ENCODE data around the gene C10orf67.
"Not testable (repeated sequence)": the region's sequence is repeated elsewhere in the genome, so short reads cannot be mapped to it uniquely, and the experiment has no call there.

Gene C10orf67

DNA sequence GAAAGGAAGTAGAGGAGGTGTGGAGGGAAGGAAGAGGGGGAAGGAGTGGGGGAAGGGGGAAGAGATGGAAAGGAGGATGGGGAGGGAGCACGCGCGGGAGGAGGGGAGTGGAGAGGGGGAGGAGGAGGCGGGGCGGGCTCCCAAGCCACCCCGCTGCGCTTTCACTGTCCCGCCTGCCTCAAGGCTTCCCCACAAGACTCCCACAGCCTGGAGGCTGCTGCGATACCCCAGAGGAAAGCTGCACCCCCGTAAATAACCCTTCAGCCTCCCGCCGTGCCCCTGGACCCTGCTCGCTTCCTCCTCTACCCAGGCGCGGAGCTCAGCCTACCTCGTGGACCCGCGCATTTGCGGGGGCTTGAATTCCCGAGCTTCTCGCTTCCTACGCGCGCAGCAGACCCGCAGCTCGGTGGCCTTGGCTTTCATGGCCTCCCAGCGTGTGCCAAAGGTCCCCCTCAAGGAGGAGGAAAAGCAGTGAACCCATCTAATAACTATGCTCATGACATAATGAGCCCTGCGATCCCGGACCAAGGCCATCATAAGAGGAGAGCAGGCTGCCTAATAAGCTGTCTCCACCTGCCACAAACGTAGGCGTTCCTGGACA lies at the start of gene C10orf67:
C10orf67 (minus strand) TSS at position 557 of the 601 bp plus-strand sequence; CDS start at position 534, 23 bp downstream.
- DNase-seq (ENCODE audit: low spot score) = no peak

DNA sequence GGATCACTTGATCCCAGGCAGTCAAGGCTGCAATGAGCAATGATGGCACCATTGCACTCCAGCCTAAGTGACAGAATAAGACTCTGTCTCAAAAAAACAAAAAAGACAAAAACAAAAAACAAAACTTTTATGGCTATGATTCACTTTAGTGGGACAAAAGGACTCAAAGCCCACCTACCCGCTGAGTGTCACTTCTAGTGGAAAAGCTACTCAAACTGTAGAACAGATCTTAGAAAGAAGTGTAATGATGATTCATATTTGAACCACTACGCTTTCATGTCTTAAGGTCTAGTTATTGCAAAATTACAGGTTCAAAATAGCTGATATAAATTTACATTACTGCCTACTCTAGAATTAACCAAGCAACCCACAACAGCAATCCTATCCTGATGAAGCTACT lies 47.2 kb upstream of the C10orf67 start:
- DNase-seq (ENCODE audit: low spot score) = no peak

DNA sequence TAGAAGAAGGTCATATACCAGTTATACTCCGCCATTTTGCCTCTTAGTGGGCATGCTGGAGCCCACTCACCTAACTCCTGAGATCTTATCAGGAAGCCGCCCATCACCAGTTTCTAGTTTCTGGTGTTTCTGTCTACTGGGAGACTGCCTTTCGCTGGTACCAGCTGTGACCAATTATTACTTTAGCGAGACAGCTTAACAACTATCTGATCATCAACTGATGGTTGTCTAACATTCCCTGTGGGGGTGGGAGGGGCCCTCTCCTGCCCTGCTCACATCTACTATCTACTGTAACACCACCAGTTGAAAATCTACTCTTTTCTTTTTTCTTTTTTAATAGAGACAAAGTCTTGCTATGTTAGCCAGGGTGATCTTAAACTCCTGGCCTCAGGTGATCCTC lies 46.2 kb upstream of the C10orf67 start:
- no peak for DNase-seq (ENCODE audit: low spot score)

DNA sequence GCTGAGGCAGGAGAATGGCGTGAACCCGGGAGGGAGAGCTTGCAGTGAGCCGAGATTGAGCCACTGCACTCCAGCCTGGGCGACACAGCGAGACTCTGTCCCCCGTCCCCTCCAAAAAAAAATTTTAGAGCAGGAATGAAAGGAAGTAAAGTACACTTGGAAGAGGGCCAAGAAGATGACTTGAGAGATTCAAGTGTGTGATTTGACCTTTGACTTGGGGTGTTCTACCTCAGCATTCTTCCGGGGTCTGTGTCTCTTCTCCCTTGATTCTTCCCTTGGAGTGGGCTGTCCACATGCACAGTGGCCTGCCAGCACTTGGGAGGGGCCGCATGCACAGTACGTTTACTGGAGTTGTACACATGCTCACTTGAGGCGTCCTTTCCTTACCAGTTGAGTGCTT lies 45.8 kb upstream of the C10orf67 start:
- not testable (repeated sequence) for DNase-seq (ENCODE audit: low spot score)

DNA sequence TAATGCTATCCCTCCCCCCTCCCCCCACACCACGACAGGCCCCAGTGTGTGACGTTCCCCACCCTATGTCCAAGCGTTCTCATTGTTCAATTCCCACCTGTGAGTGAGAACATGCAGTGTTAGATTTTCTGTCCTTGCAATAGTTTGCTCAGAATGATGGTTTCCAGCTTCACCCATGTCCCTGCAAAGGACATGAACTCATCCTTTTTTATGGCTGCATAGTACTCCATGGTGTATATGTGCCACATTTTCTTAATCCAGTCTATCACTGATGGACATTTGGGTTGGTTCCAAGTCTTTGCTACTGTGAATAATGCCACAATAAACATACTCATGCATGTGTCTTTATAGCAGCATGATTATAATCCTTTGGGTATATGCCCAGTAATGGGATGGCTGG lies 42.9 kb upstream of the C10orf67 start:
- not testable (repeated sequence) for DNase-seq (ENCODE audit: low spot score)

DNA sequence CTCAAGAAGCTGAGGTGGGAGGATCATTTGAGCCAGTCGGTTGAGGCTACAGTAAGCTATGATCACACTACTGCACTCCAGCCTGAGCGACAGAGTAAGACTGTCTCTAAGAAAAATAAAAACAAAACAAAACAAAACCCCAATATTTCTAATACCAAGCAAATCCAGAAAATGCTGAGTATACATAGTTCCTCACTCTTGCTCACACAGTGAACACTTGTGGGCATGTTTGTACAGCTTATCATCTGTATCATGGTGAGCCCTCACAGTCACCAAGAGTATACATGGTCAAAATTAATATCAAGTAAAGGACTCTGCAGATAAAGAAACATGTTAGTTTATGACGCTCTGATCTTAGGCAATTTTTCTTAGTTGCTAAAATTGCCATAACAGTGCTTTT lies 41.5 kb upstream of the C10orf67 start:
- DNase-seq (ENCODE audit: low spot score) = no peak

DNA sequence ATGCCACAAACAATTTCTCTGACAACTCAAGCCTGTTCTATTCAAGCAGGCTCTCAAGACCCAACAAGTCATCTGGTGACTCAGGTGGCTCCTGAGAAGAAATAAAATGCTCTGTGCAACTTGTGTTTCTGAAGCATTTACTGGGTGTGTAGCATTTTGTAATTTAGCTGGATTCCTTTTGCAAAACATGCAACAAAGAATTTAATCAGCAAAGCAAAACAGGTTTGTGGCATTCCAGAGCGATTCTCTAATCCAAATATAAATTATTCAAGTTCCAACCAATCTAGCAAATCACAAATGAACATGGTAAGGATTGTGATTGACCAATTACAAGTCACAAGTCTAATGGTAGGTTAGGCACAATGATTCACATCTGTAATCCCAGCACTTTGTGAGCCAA lies 39.8 kb upstream of the C10orf67 start:
- DNase-seq (ENCODE audit: low spot score) = no peak

DNA sequence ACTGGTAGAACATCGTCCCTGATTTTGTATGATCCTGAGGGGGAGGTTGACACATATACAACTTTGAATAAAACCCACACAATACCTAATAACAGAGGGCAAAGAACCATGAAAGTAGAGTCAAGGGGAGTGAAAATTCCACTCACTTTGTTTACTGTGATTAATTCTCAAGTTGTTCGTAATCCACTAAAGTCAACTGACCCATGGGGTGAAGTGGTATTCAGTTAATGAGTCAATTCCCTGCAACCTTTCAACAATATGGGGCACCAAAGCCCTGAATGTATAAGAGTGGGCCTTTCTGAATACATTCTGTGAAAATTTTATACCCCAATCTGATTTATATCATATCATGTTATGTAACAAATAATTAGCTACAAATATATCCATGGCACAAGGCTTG lies 39.0 kb upstream of the C10orf67 start:
- no peak for DNase-seq (ENCODE audit: low spot score)

DNA sequence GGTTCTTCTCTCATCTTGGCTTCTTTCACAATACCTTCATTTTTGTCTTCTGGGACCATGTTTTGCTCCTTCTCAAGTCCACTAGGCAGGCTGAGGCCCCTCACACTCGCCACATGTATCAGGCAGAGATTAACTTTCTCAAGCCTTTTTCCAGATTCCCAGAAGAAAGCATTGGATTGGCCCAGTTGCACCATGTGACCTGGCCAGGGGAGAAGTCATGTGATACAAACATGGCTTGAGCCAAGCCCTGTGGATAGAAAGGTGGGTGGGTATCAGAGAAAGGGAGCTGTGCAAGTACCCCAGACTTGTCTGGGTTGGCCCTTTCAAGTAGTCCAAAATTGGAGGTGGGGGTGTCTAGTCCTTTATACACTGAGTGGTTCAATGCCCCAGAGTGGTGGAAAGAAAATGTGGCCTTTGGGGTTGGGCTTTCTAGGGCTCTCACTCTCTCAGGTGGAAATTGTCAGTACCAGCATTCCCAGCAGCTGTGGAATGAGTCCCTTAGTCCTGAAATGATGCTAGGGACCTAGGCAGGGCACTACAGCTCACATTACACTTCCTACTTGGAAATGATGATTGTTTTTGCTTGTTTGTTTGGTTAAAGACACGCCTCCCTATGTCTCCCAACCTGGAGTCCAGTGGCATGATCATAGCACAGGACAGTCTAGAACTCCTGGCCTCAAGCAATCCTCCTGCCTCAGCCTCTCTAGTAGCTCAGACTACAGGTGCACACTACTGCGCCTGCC lies 36.9 kb upstream of the C10orf67 start:
- DNase-seq (ENCODE audit: low spot score) = no peak

DNA sequence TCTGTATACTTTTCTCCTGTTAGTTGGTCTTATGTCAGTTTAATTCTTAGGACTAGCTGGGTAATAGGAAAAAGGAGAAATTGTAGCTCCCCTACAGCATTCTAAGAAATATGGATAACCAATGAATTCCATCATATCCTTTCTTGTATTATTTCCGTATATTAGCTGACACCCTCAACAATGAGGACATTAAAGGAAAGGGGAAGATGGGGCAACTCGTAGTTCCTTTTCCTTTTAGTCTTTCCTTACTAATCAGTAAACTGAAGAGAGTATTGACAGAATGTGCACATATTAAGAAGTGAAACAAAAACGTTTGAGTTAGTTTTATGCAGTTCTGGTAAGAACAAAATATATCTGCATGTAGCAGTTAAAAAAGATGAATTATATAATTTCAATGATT lies 35.1 kb upstream of the C10orf67 start:
- DNase-seq (ENCODE audit: low spot score) = no peak

DNA sequence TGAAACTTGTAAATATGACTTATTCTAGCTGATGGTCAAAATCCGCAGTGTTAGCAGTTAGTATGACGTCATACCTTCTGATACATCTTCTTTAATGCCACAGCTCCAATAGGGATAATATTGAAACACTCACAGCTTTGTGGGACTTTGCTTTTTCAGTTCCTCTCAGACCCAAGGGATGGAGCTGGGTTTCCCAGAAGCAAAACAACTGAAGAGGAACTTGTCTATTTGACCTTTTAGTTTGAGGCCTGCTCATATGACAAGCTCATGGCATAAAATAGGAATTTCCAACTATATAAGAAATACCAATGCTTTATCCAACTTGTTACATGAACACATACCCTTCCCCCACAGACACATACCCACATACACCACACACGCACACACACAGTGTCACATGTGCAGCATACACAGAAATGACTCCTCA lies 31.6 kb upstream of the C10orf67 start:
- DNase-seq (ENCODE audit: low spot score) = no peak

DNA sequence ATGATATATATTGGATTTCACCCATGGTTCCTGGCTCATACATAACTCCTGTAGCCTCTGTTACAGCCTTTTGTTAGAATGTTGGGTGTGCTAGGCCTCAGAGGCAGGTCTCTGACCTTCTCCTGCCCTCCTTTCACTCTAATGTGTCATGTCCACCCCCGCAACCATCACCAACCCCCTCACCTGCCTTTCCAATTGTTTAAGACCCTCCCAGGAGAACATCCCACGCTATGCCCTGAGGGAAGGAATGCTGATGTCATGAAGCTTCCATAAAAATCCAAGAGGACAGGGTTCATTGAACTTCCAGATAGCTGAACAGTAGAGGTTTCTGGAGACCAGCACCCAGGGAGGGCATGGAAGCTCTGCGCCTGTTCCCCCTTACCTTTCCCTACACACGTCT lies 30.8 kb upstream of the C10orf67 start:
- no peak for DNase-seq (ENCODE audit: low spot score)

DNA sequence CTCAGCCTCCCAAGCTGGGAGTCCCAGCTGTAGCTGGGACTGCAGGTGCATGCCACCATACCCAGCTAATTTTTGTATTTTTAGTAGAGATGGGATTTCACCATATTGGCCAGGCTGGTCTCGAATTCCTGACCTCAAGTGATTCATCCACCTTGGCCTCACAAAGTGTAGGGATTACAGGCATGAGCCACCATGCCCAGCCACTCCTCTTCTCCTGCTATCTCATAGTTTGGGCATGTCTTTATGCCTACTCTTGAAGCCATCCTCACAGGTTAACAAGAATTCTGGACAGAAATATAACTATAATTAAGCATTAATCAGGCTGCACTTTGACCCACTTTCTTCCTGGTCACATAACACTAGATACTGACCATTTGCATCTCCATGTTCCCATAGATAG lies 28.6 kb upstream of the C10orf67 start:
- DNase-seq (ENCODE audit: low spot score) = no peak

DNA sequence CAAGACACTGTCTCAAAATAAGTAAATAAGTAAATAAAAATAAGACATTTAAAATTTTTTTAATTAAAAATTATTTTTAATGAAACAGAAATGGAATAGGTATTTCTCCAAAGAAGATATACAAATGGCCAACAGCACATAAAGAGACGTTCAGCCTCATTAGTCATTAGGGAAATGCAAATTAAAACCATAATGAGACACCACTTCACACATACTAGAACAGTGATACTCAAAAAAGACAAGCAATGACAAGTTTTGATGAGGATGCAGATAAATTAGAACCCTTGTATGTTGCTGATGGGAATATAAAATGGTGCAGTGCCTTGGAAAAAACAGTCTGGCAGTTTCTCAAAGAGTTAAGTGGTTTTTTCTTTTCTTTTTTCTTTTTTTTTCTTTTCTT lies 26.5 kb upstream of the C10orf67 start:
- no peak for DNase-seq (ENCODE audit: low spot score)

DNA sequence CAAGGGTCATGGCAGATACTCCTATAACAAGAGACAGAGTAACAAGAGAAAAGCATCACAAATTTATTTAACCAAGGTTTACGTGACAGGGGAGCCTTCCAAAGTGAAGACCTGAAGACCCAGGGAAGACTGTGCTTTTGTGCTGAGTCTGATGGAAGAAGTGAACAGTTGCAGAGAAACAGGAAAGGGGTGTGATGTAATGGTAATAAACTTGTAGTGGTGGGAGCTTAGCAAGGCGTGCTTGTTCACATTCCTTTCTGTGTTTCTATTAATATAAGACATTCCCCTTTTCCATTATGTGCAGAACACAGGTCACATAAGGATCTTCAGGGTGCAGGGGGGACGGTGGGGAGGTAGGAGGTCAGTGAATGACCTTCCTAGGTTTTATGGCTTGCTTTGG lies 25.5 kb upstream of the C10orf67 start:
- DNase-seq (ENCODE audit: low spot score) = no peak

DNA sequence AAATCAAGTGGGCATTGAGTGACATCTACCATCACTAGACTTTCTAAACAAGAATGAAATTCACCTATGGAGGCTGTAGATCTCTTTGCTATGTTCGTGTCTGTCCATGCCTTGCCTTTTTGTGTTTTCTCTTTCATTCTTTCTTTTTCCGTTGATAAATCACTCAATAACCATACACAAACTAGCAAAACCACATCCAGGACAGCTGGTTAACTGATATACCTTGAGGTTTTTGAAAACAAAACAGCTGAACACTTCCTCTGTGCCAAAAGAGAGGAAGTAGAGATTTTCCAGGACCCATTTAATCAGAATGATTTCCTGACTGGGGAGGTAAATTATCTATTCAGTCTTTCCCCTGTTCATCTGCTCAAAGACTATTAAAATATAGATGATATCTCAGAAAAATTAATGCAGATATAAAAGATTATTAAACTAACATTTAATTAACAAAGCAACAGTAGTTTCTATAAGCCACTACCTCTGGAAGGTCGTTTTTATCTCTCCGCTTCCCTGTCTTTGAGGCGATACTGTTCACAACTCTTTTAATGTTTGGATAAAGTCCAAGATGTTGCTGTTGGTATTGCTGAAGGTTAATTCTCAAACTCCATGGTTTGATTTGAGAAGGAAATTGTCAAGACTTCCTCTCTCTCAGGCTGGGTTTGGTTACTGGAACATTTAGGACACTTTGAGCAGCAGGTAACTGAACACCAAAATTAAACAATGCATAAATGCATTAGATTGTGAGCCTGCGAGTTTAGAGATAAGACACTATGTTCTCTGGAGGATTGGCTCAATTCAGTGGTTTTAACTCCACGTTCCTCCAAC lies 24.4 kb upstream of the C10orf67 start:
- DNase-seq (ENCODE audit: low spot score) = no peak

DNA sequence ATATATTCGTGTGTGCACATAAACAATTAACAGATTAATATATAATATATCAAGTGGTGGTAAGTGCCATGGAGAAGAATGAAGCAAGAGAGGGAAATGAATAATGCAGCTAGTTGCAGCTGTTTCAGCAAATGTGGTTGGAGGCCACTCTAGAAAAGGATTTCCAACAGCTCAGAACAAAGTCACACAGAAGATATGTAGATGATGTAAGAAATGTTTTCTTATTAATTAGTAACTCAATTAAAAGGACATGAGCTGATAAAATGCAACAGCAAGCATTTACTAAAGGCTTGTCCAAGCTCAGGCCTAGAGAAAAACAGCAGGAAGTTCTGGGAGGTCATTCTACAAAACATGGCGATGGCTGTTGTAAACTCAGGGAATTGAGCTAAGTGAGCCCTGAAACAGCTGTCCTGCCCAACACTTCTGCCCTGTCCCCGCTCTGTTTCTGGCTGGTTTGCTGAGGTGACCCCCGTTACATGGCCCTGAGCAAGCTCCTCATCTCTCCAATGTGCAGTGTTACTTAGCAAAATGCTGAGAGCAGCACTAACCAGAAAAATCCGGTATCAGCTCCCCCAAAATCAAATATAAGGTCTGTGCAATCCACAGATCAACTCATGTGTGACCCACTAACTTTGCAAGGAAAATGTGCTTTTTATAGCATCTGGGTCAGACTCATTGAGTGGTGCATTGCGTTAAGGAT lies 23.4 kb upstream of the C10orf67 start:
- no peak for DNase-seq (ENCODE audit: low spot score)

DNA sequence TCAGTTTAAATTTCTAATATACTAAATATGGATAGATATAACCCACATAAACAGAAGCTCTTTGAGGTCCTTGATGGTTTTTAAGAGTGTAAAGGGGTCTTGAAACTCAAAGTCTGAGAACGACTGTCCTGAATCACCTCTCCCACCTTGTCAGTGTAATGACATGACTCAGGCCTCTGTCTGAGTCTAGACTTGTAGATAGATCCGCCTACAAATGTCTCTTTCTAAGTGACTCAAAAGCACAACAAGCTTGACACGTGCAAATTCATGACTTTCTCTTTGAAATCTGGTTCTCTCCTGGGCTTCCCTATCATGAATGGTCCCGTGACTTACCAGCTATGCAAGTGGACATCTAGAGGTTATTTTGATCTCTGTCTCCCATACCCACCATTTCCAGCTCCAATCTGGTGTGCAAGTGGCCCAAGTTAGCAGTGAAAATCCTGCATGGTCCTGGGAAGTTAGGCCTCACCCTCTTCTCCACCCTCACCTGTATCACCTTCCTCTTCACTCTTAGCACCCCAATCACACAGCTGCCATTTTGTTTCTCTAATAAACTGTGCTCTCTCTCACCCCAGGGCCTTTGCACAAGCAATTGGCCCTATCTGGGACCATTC lies 20.9 kb upstream of the C10orf67 start:
- DNase-seq (ENCODE audit: low spot score) = not testable (repeated sequence)

DNA sequence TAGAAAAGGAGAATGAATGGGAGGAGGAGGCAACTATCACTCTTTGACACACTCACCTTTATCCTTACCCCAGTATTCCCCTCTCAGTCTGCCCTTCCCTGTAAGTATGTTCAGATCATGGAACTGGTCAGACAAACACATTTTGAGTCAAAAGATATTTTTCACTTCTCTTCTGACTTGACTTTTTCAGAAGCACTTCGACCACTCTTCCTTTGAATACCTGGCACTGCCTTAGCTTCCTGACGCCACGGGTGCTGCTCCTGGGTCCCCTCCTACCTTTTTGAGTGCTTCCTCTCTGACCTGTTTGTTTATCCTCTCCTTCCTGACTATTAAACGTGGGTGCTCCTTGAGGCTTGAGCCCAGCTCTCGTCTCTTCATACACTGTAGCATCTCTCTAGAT lies 19.8 kb upstream of the C10orf67 start:
- DNase-seq (ENCODE audit: low spot score) = no peak

DNA sequence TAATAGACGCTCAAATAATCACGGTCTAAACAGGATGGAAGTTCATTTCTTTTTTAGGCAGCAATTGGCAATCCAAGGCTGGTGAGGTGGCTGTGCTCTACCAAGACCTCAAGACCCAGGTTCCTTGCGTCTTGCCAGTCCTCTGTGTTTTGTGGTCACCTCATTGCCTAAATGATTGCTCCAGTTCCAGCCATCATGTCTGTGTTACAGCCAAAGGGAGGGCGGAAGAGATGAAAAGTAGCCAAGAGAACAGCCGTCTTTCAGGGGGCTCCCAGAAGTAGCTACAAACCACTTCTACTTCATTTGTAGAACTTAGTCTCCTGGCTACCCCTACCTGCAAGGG lies 19.2 kb upstream of the C10orf67 start:
- DNase-seq (ENCODE audit: low spot score) = no peak

DNA sequence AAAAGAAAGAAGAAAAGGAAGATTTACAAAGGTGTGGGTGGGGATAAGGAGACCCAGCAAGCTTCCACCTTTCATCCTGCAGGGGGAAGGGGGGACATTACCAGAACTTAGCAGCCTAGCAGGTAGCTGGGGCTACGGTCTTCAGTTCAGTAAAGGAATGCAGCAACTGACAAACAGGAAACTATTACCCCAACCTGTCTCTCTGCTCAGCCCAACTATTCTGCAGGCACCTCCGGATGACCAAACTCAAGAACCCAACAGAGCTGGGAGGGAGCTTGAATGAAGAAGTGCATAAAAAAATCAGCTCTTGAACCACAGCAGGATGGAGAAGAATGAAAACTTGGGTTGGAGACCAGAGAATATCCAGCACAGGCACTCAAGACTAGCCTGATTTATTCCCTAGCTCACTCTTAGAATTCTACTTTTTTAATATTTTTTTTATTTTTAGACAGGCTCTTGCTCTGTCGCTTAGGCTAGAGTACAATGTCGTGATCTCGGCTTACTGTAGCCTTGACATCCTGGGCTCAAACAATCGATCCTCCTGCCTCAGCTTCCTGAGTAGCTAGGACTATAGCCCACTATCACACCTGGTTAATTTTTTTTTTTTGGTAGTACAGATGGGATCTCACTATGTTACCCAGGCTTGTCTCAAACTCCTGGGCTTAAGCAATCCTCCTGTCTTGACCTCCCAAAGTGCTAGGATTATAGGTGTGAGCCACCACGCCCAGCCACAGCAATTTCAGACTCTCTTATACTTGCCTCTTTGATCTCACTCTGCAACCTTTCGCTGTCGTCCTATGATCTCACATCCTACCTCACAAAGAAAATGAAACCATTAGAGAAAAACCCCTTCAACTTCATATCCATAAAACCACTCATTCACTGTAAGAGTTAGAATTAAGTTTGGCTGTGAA lies 18.5 kb upstream of the C10orf67 start:
- DNase-seq (ENCODE audit: low spot score) = no peak

Measured in COLO829 (cell line).